Right atrium auricular region (tissue), 2 donors: ENCODE measurements around the gene B4GALT4. TPM values are rescaled to one million over a fixed set of nuclear protein-coding genes. Genes with fewer than 3 reads are reported as not detected.
"Not testable (repeated sequence)": the region's sequence is repeated elsewhere in the genome, so short reads cannot be mapped to it uniquely, and the experiment has no call there.

Source experiments
- DNase-seq: peaks from one replicate; pipeline ENCODE4 v3.0.0-alpha.2; 2019; ENCODE audit warnings: low spot score
- H3K27ac ChIP-seq, 2 donors: fragments of 200-600 bp; sonication (generic); 1 replicate in 1 of 2; 2 replicates in 1 of 2; pipeline ENCODE4 v1.5.1; 2016 to 2019
- H3K27me3 ChIP-seq, 2 donors: fragments of 200-600 bp; sonication (generic); one replicate each; pipeline versions ENCODE4 v1.5.1 to v1.6.0; 2017 to 2019
- H3K36me3 ChIP-seq: fragments of 200-600 bp; sonication (generic); one replicate; pipeline ENCODE4 v1.5.1; 2016
- H3K4me1 ChIP-seq, 2 donors: fragments of 200-600 bp; sonication (generic); one replicate each; pipeline versions ENCODE4 v1.5.1 to v1.6.0; 2017 to 2019
- H3K4me3 ChIP-seq, 2 donors: fragments of 200-600 bp; sonication (generic); 1 replicate in 1 of 2; 2 replicates in 1 of 2; pipeline ENCODE4 v1.5.1; 2017 to 2019; ENCODE audit warnings: mild to moderate bottlenecking in 1 of 2, moderate library complexity in 1 of 2
- H3K9me3 ChIP-seq, 2 donors: fragments of 200-600 bp; sonication (generic); one replicate each; pipeline ENCODE4 v1.5.1; 2019
- total RNA-seq, 2 donors: library from RNA; depleted of rRNA; stranded (reverse); fragments of >200 nt; gene quantifications; one replicate each; pipeline ENCODE4 v1.1.0, GENCODE V29; 2016
- TF ChIP-seq, protein P1 (sequence below), 2 donors: fragments of 200-600 bp; sonication (generic); IDR thresholded peaks; one replicate each; pipeline ENCODE4 v1.5.1; 2019; ENCODE audit warnings: antibody characterized with exemption in 2 of 2

Gene B4GALT4
- total RNA-seq, 2 donors from 2014 or later = 15.6 to 16.4 TPM

DNA sequence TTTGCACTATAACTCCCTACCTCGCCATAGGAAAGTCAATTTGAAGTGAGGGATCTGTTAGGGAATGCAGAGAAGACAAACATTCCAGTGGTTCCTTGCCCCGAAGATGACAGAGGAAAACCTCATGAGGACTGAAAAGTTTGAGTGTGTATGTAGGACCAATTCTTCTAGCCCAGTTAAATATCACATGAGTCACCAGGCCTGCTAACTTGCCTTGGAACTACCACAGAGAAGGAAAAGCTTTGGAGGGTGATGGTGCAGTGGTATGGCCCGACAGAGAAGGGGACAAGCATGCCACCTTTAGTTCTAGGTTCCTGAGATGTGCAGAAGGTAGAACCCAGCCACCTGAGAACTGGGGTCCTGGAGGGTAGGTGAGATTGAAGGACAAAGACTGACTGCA lies 69.9 kb downstream of the B4GALT4 start:
- TF ChIP-seq, protein P1, sequence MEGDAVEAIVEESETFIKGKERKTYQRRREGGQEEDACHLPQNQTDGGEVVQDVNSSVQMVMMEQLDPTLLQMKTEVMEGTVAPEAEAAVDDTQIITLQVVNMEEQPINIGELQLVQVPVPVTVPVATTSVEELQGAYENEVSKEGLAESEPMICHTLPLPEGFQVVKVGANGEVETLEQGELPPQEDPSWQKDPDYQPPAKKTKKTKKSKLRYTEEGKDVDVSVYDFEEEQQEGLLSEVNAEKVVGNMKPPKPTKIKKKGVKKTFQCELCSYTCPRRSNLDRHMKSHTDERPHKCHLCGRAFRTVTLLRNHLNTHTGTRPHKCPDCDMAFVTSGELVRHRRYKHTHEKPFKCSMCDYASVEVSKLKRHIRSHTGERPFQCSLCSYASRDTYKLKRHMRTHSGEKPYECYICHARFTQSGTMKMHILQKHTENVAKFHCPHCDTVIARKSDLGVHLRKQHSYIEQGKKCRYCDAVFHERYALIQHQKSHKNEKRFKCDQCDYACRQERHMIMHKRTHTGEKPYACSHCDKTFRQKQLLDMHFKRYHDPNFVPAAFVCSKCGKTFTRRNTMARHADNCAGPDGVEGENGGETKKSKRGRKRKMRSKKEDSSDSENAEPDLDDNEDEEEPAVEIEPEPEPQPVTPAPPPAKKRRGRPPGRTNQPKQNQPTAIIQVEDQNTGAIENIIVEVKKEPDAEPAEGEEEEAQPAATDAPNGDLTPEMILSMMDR (IDR thresholded peaks at IDR 0.05) = no peak
- Histone ChIP-seq H3K4me1 (no peaks in the 10 kb centered on the region), H3K4me3 (no peak overlapping the region), H3K9me3 (no peaks in the 10 kb centered on the region), H3K27ac (no peak overlapping the region), H3K27me3 (no peaks in the 10 kb centered on the region), H3K36me3 (no peaks in the 10 kb centered on the region)
- DNase-seq = no peak

DNA sequence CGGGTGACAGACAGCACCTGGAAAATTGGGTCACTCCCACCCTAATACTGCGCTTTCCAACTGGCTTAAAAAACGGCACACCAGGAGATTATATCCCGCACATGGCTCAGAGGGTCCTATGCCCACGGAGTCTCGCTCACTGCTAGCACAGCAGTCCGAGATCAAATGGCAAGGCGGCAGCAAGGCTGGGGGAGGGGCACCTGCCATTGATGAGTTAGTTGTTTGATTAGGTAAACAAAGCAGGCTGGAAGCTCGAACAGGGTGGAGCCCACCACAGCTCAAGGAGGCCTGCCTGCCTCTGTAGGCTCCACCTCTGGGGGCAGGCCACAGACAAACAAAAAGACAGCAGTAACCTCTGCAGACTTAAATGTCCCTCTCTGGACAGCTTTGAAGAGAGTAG lies 75.9 kb downstream of the B4GALT4 start:
- H3K4me1 ChIP-seq, H3K9me3 ChIP-seq, H3K27me3 ChIP-seq, H3K36me3 ChIP-seq, DNase-seq, H3K4me3 ChIP-seq, H3K27ac ChIP-seq: not testable (repeated sequence)

Other genes starting within 250 kb of the B4GALT4 start
- 1 to 10 TPM; 1.6 to 6.5 TPM for gene IGSF11, start 206.0 kb downstream of the B4GALT4 start, total RNA-seq
- not detected for gene TEX55, start 94.7 kb downstream of the B4GALT4 start, total RNA-seq
- gene UPK1B, start 67.3 kb downstream of the B4GALT4 start, total RNA-seq = 10 to 100 TPM in 1 of 2 donors, 1 to 10 TPM in 1; 5.2 to 19.1 TPM
- gene ARHGAP31, start 53.5 kb upstream of the B4GALT4 start, total RNA-seq = 10 to 100 TPM; 29.9 to 33.1 TPM
- 10 to 100 TPM; 21.2 to 21.5 TPM for gene TMEM39A, start 222.7 kb upstream of the B4GALT4 start, total RNA-seq
- 1 to 10 TPM; 6.8 to 8.4 TPM for gene POGLUT1, start 228.1 kb upstream of the B4GALT4 start, total RNA-seq